ACC112 (cell line): ENCODE measurements around the gene SMC6.

ENCODE experiments used
- H2AFZ ChIP-seq: fragments of 200-600 bp; sonication (generic); one replicate; pipeline ENCODE4 v1.6.0; 2017; ENCODE audit warnings: antibody characterized with exemption, low read length; ENCODE audit not compliant: unreplicated experiment
- H3K27ac ChIP-seq: fragments of 200-600 bp; sonication (generic); 2 replicates; pipeline ENCODE4 v1.5.1; 2014; ENCODE audit warnings: low read depth, mild to moderate bottlenecking, antibody characterized with exemption, low read length, moderate library complexity
- H3K27me3 ChIP-seq: fragments of 200-600 bp; sonication (generic); 2 replicates; pipeline ENCODE4 v1.6.1; 2014; ENCODE audit warnings: mild to moderate bottlenecking, antibody characterized with exemption, low read length, moderate library complexity, mixed read lengths; ENCODE audit not compliant: insufficient read depth
- H3K36me3 ChIP-seq: fragments of 200-600 bp; sonication (generic); 2 replicates; pipeline ENCODE4 v1.6.1; 2016; ENCODE audit warnings: mild to moderate bottlenecking, antibody characterized with exemption, low read length, moderate library complexity, mixed read lengths; ENCODE audit not compliant: insufficient read depth
- H3K4me1 ChIP-seq: fragments of 200-600 bp; sonication (generic); one replicate; pipeline ENCODE4 v1.6.1; 2016; ENCODE audit warnings: low read length, mixed read lengths; ENCODE audit not compliant: insufficient read depth, unreplicated experiment, control insufficient read depth
- H3K4me3 ChIP-seq: fragments of 200-600 bp; sonication (generic); 2 replicates; pipeline ENCODE4 v1.5.1; 2014; ENCODE audit warnings: mild to moderate bottlenecking, low read depth, low read length
- H3K79me2 ChIP-seq: fragments of 200-600 bp; sonication (generic); one replicate; pipeline ENCODE4 v1.6.0; 2016; ENCODE audit warnings: low read length; ENCODE audit not compliant: control insufficient read depth, unreplicated experiment, insufficient read depth

SMC6 gene

GRCh38 chr2:17713291-17713690 lies 40.3 kb downstream of the SMC6 start:
- Histone ChIP-seq H3K4me1 (no peaks in the 10 kb centered on the region), H3K79me2 (no peaks in the 10 kb centered on the region), H3K27ac (no peak overlapping the region), H2AFZ (no peak overlapping the region), H3K36me3 (peaks cover 24% of the 10 kb centered on the region), H3K4me3 (no peak overlapping the region), H3K27me3 (no peaks in the 10 kb centered on the region)

- H3K27me3 ChIP-seq = no peaks in the 10 kb centered on the region
- no peak overlapping the region for H3K27ac ChIP-seq
- H3K79me2 ChIP-seq = no peaks in the 10 kb centered on the region
- no peak overlapping the region for H3K4me3 ChIP-seq
- H3K36me3 ChIP-seq = peaks cover 23% of the 10 kb centered on the region
- H3K4me1 ChIP-seq = no peaks in the 10 kb centered on the region
- H2AFZ ChIP-seq = no peak overlapping the region
These were observed 42.9 kb downstream of the SMC6 start for GRCh38 chr2:17710547-17711248.

- no peak overlapping the region for H3K4me3 ChIP-seq
- no peaks in the 10 kb centered on the region for H3K4me1 ChIP-seq
- H3K79me2 ChIP-seq = no peaks in the 10 kb centered on the region
- H3K27me3 ChIP-seq = no peaks in the 10 kb centered on the region
- no peak overlapping the region for H2AFZ ChIP-seq
- H3K36me3 ChIP-seq = peaks cover 23% of the 10 kb centered on the region
- H3K27ac ChIP-seq = no peak overlapping the region
These were observed 43.7 kb downstream of the SMC6 start for GRCh38 chr2:17709897-17710296.

GRCh38 chr2:17708501-17708900 lies 45.1 kb downstream of the SMC6 start:
- Histone ChIP-seq H2AFZ (no peak overlapping the region), H3K27ac (no peak overlapping the region), H3K27me3 (no peaks in the 10 kb centered on the region), H3K4me1 (no peaks in the 10 kb centered on the region), H3K79me2 (no peaks in the 10 kb centered on the region), H3K4me3 (no peak overlapping the region), H3K36me3 (peaks cover 12% of the 10 kb centered on the region; the same call in 1 of the 2 replicates)

- no peak overlapping the region for H3K27ac ChIP-seq
- H3K79me2 ChIP-seq = no peaks in the 10 kb centered on the region
- H3K27me3 ChIP-seq = no peaks in the 10 kb centered on the region
- H2AFZ ChIP-seq = no peak overlapping the region
- no peak overlapping the region for H3K4me3 ChIP-seq
- no peaks in the 10 kb centered on the region for H3K4me1 ChIP-seq
- H3K36me3 ChIP-seq = peaks cover 8% of the 10 kb centered on the region; the same call in 1 of the 2 replicates
These were observed 46.8 kb downstream of the SMC6 start for GRCh38 chr2:17706845-17707244.

- H3K79me2 ChIP-seq = peaks cover 4% of the 10 kb centered on the region
- no peaks in the 10 kb centered on the region for H3K4me1 ChIP-seq
- no peaks in the 10 kb centered on the region for H3K27me3 ChIP-seq
- H3K4me3 ChIP-seq = no peak overlapping the region
- H2AFZ ChIP-seq = no peak overlapping the region
- H3K36me3 ChIP-seq = peaks cover 37% of the 10 kb centered on the region
- no peak overlapping the region for H3K27ac ChIP-seq
These were observed 62.8 kb downstream of the SMC6 start for GRCh38 chr2:17690776-17691175.

GRCh38 chr2:17689010-17689409 lies 64.6 kb downstream of the SMC6 start:
- Histone ChIP-seq H3K79me2 (peaks cover 4% of the 10 kb centered on the region), H3K27ac (no peak overlapping the region), H3K4me3 (no peak overlapping the region), H3K27me3 (no peaks in the 10 kb centered on the region), H3K36me3 (peaks cover 21% of the 10 kb centered on the region), H3K4me1 (no peaks in the 10 kb centered on the region), H2AFZ (no peak overlapping the region)

GRCh38 chr2:17688600-17688999 lies 65.0 kb downstream of the SMC6 start:
- Histone ChIP-seq H3K36me3 (peaks cover 20% of the 10 kb centered on the region), H3K27me3 (no peaks in the 10 kb centered on the region), H3K27ac (no peak overlapping the region), H2AFZ (no peak overlapping the region), H3K79me2 (peaks cover 4% of the 10 kb centered on the region), H3K4me3 (no peak overlapping the region), H3K4me1 (no peaks in the 10 kb centered on the region)

GRCh38 chr2:17683981-17684380 lies 69.6 kb downstream of the SMC6 start:
- no peaks in the 10 kb centered on the region for H3K4me1 ChIP-seq
- H3K27ac ChIP-seq = no peak overlapping the region
- peaks cover 4% of the 10 kb centered on the region for H3K79me2 ChIP-seq
- peaks cover 34% of the 10 kb centered on the region for H3K36me3 ChIP-seq
- H3K27me3 ChIP-seq = no peaks in the 10 kb centered on the region
- H2AFZ ChIP-seq = no peak overlapping the region
- H3K4me3 ChIP-seq = no peak overlapping the region

GRCh38 chr2:17682098-17682857 lies 71.3 kb downstream of the SMC6 start:
- Histone ChIP-seq H3K4me1 (no peaks in the 10 kb centered on the region), H3K36me3 (peaks cover 29% of the 10 kb centered on the region), H2AFZ (no peak overlapping the region), H3K4me3 (no peak overlapping the region), H3K27ac (no peak overlapping the region), H3K79me2 (peaks cover 4% of the 10 kb centered on the region), H3K27me3 (no peaks in the 10 kb centered on the region)

- no peak overlapping the region for H2AFZ ChIP-seq
- H3K27me3 ChIP-seq = no peaks in the 10 kb centered on the region
- H3K36me3 ChIP-seq = peaks cover 33% of the 10 kb centered on the region
- H3K4me1 ChIP-seq = no peaks in the 10 kb centered on the region
- H3K4me3 ChIP-seq = no peak overlapping the region
- H3K27ac ChIP-seq = no peak overlapping the region
- H3K79me2 ChIP-seq = no peaks in the 10 kb centered on the region
These were observed 73.5 kb downstream of the SMC6 start for GRCh38 chr2:17680119-17680518.
